Mesenchymal stem cell (in vitro differentiated cells and primary cell): ENCODE measurements around the gene ZFP90.

Experiments used
- DNase-seq: peaks from one replicate; pipeline ENCODE4 v3.0.0-alpha.2; 2013
- H2AFZ ChIP-seq: one replicate; pipeline ENCODE4 v1.6.1; 2013; ENCODE audit warnings: low read depth, mild to moderate bottlenecking, control low read depth, inconsistent platforms, low read length, moderate library complexity
- H2AK5ac ChIP-seq: 2 replicates; pipeline ENCODE4 v1.6.1; 2013; ENCODE audit warnings: low read length, moderate library complexity, mild to moderate bottlenecking, inconsistent platforms; ENCODE audit not compliant: severe bottlenecking
- H2BK120ac ChIP-seq: one replicate; pipeline ENCODE4 v1.6.1; 2013; ENCODE audit warnings: low read depth, mild to moderate bottlenecking, inconsistent platforms, low read length, moderate library complexity
- H2BK12ac ChIP-seq, 2 experiments: one replicate each; pipeline ENCODE4 v1.6.1; 2013; ENCODE audit warnings: inconsistent platforms in 2 of 2, low read length in 2 of 2, mild to moderate bottlenecking in 2 of 2, moderate library complexity in 2 of 2, control low read depth in 1 of 2
- H2BK15ac ChIP-seq: one replicate; pipeline ENCODE4 v1.6.1; 2013; ENCODE audit warnings: mild to moderate bottlenecking, low read depth, inconsistent platforms; ENCODE audit not compliant: poor library complexity, severe bottlenecking
- H2BK5ac ChIP-seq: 2 replicates; pipeline ENCODE4 v1.6.1; 2013; ENCODE audit warnings: low read depth, mild to moderate bottlenecking, low read length, control low read depth, inconsistent platforms; ENCODE audit not compliant: poor library complexity, severe bottlenecking
- H3K14ac ChIP-seq, 2 experiments: one replicate each; pipeline ENCODE4 v1.6.1; 2013; ENCODE audit warnings: inconsistent platforms in 2 of 2, low read length in 2 of 2, control low read depth in 1 of 2, mild to moderate bottlenecking in 1 of 2, moderate library complexity in 1 of 2
- H3K18ac ChIP-seq, 2 experiments: one replicate each; pipeline ENCODE4 v1.6.1; 2013; ENCODE audit warnings: inconsistent platforms in 2 of 2, low read length in 2 of 2, control low read depth in 1 of 2, low read depth in 1 of 2, mild to moderate bottlenecking in 1 of 2
- H3K23ac ChIP-seq, 2 experiments: one replicate each; pipeline ENCODE4 v1.6.1; 2013; ENCODE audit warnings: inconsistent platforms in 2 of 2, low read length in 2 of 2, mild to moderate bottlenecking in 2 of 2, moderate library complexity in 2 of 2, control low read depth in 1 of 2
- H3K27ac ChIP-seq: 2 replicates; pipeline ENCODE4 v1.5.1; 2013; ENCODE audit warnings: mild to moderate bottlenecking, moderate library complexity, low read length, control low read depth, inconsistent platforms; ENCODE audit not compliant: poor library complexity, severe bottlenecking
- H3K27me3 ChIP-seq, 2 experiments: 2 replicates each; pipeline versions ENCODE4 v1.6.1 to v1.7.0; 2013; ENCODE audit warnings: low read length in 2 of 2, mild to moderate bottlenecking in 2 of 2, moderate library complexity in 2 of 2, control low read depth in 1 of 2, inconsistent platforms in 1 of 2; ENCODE audit not compliant: control insufficient read depth in 1 of 2, insufficient read depth in 1 of 2
- H3K36me3 ChIP-seq, 2 experiments: 2 replicates each; pipeline versions ENCODE4 v1.6.1 to v1.7.0; 2013; ENCODE audit warnings: low read length in 2 of 2, control low read depth in 1 of 2, inconsistent platforms in 1 of 2, low read depth in 1 of 2, mild to moderate bottlenecking in 1 of 2; ENCODE audit not compliant: insufficient read depth in 2 of 2, control insufficient read depth in 1 of 2
- H3K4ac ChIP-seq, 2 experiments: one replicate each; pipeline ENCODE4 v1.6.1; 2013; ENCODE audit warnings: inconsistent platforms in 2 of 2, low read length in 2 of 2, mild to moderate bottlenecking in 2 of 2, moderate library complexity in 2 of 2, control low read depth in 1 of 2, low read depth in 1 of 2
- H3K4me1 ChIP-seq: 2 replicates; pipeline ENCODE4 v1.6.1; 2013; ENCODE audit warnings: low read depth, low read length, control low read depth; ENCODE audit not compliant: control insufficient read depth, insufficient read depth
- H3K4me2 ChIP-seq: 2 replicates; pipeline ENCODE4 v1.6.1; 2013; ENCODE audit warnings: low read length, mild to moderate bottlenecking, inconsistent platforms; ENCODE audit not compliant: poor library complexity, severe bottlenecking
- H3K4me3 ChIP-seq, 2 experiments: 2 replicates each; pipeline versions ENCODE4 v1.5.1 to v1.7.0; 2013; ENCODE audit warnings: low read length in 2 of 2, mild to moderate bottlenecking in 2 of 2, control low read depth in 1 of 2, low read depth in 1 of 2; ENCODE audit not compliant: insufficient read depth in 1 of 2
- H3K79me1 ChIP-seq: replicated peaks from 2 replicates; pipeline ENCODE4 v1.6.1; 2013; ENCODE audit warnings: mild to moderate bottlenecking, control low read depth, low read length, inconsistent platforms; ENCODE audit not compliant: poor library complexity, severe bottlenecking
- H3K9ac ChIP-seq: 2 replicates; pipeline ENCODE4 v1.7.0; 2013; ENCODE audit warnings: mild to moderate bottlenecking, low read length, moderate library complexity
- H3K9me3 ChIP-seq: 2 replicates; pipeline ENCODE4 v1.7.0; 2013; ENCODE audit warnings: mild to moderate bottlenecking, low read length; ENCODE audit not compliant: control insufficient read depth
- H4K8ac ChIP-seq: one replicate; pipeline ENCODE4 v1.6.1; 2013; ENCODE audit warnings: inconsistent platforms, mild to moderate bottlenecking, low read length, moderate library complexity
- H4K91ac ChIP-seq: one replicate; pipeline ENCODE4 v1.6.1; 2013; ENCODE audit warnings: mild to moderate bottlenecking, low read length, inconsistent platforms
- WGBS: methylation state at CpG from one replicate; pipeline ENCODE4 v1.1.7; 2013; ENCODE audit warnings: mixed read lengths; 5-methylcytosine and 5-hydroxymethylcytosine counted together

ZFP90 gene

GRCh38 chr16:68529608-68529930 is 9.5 kb upstream of the ZFP90 start:
- Histone ChIP-seq H3K9ac (peak overlapping the region; percentile 77), H3K14ac (no peak overlapping the region), H3K9me3 (no peaks in the 10 kb centered on the region), H3K4me3 (peak overlapping the region; percentile 89 to 95), H3K79me1 (peaks cover 8% of the 10 kb centered on the region), H3K23ac (no peak overlapping the region), H4K91ac (no peak overlapping the region), H3K4me1 (peaks cover 8% of the 10 kb centered on the region), H2BK12ac (no peak overlapping the region), H3K18ac (peak overlapping the region; percentile 42 to 71), H2BK5ac (no peak overlapping the region), H2BK120ac (no peak overlapping the region), H2BK15ac (peak overlapping the region; percentile 95), H3K27ac (no peak overlapping the region), H3K4me2 (peak overlapping the region; percentile 99), H3K4ac (no peak overlapping the region), H2AFZ (peak overlapping the region; percentile 74), H3K36me3 (peaks cover 0 to 2% of the 10 kb centered on the region in 2 experiments), H2AK5ac (no peak overlapping the region), H3K27me3 (peaks cover 0 to 7% of the 10 kb centered on the region in 2 experiments), H4K8ac (no peak overlapping the region)
- no peak for DNase-seq
- 34% methylated on average over 13 of the region's 13 CpGs for WGBS

- WGBS = 3% methylated on average over 55 of the region's 56 CpGs
Measured at GRCh38 chr16:68529931-68530701, 9.0 kb upstream of the ZFP90 start.

GRCh38 chr16:68533937-68534336 is 5.2 kb upstream of the ZFP90 start:
- Histone ChIP-seq H3K23ac (no peak overlapping the region), H2BK15ac (no peak overlapping the region), H3K9me3 (no peaks in the 10 kb centered on the region), H3K4me2 (no peak overlapping the region), H2BK12ac (no peak overlapping the region), H3K36me3 (peaks cover 2 to 3% of the 10 kb centered on the region in 2 experiments), H3K4ac (no peak overlapping the region), H3K9ac (no peak overlapping the region), H2AFZ (no peak overlapping the region), H2BK5ac (no peak overlapping the region), H3K27ac (no peak overlapping the region), H2AK5ac (no peak overlapping the region), H2BK120ac (no peak overlapping the region), H3K14ac (no peak overlapping the region), H3K27me3 (no peaks in the 10 kb centered on the region), H3K4me3 (no peak overlapping the region), H4K8ac (no peak overlapping the region), H3K18ac (no peak overlapping the region), H4K91ac (no peak overlapping the region), H3K4me1 (peaks cover 10% of the 10 kb centered on the region), H3K79me1 (peaks cover 8% of the 10 kb centered on the region)
- DNase-seq = no peak
- WGBS = 100% methylated on average over 3 of the region's 5 CpGs

More at GRCh38 chr16:68529931-68530701, 9.0 kb upstream of the ZFP90 start:
- Histone ChIP-seq H3K27me3 (peaks cover 0 to 7% of the 10 kb centered on the region in 2 experiments), H3K4me1 (peaks cover 8% of the 10 kb centered on the region), H2AFZ (peak overlapping the region; percentile 100), H2AK5ac (no peak overlapping the region), H3K4me3 (peak overlapping the region; percentile 89 to 95), H2BK120ac (peak overlapping the region; percentile 15), H2BK5ac (no peak overlapping the region), H3K23ac (peak overlapping the region in 1 of 2 experiments; percentile 57), H3K79me1 (peaks cover 8% of the 10 kb centered on the region), H4K91ac (peak overlapping the region; percentile 25), H3K27ac (no peak overlapping the region), H2BK12ac (no peak overlapping the region), H2BK15ac (peak overlapping the region; percentile 95), H3K14ac (peak overlapping the region in 1 of 2 experiments; percentile 83), H3K9me3 (no peaks in the 10 kb centered on the region), H3K4ac (peak overlapping the region in 1 of 2 experiments; percentile 30), H4K8ac (peak overlapping the region; percentile 97), H3K9ac (peak overlapping the region; percentile 77), H3K36me3 (peaks cover 2% of the 10 kb centered on the region in 2 experiments), H3K4me2 (peak overlapping the region; percentile 99), H3K18ac (peak overlapping the region; percentile 64 to 97)
- peak; percentile 82 for DNase-seq

- H3K23ac ChIP-seq = no peak overlapping the region
- H3K9ac ChIP-seq = no peak overlapping the region
- no peak overlapping the region for H2BK12ac ChIP-seq
- H3K18ac ChIP-seq = no peak overlapping the region
- H4K91ac ChIP-seq = no peak overlapping the region
- H3K4me2 ChIP-seq = no peak overlapping the region
- no peak overlapping the region for H2BK15ac ChIP-seq
- H3K14ac ChIP-seq = no peak overlapping the region
- no peak overlapping the region for H3K27ac ChIP-seq
- peaks cover 9% of the 10 kb centered on the region for H3K79me1 ChIP-seq
- no peak overlapping the region for H2BK120ac ChIP-seq
- DNase-seq = no peak
- no peaks in the 10 kb centered on the region for H3K9me3 ChIP-seq
- no peak overlapping the region for H3K4ac ChIP-seq
- H3K27me3 ChIP-seq = no peaks in the 10 kb centered on the region
- H3K4me3 ChIP-seq = no peak overlapping the region
- H2BK5ac ChIP-seq = no peak overlapping the region
- peaks cover under 1 to 3% of the 10 kb centered on the region in 2 experiments for H3K36me3 ChIP-seq
- no peak overlapping the region for H2AK5ac ChIP-seq
- 77% methylated on average over 1 of the region's 1 CpG for WGBS
- H3K4me1 ChIP-seq = peaks cover 6% of the 10 kb centered on the region
- H4K8ac ChIP-seq = no peak overlapping the region
- H2AFZ ChIP-seq = no peak overlapping the region
Measured at GRCh38 chr16:68535331-68535730, 3.8 kb upstream of the ZFP90 start.
